ENCODE results near the gene SLC35F4. TPM values are rescaled to one million over a fixed set of nuclear protein-coding genes. Genes with fewer than 3 reads are reported as not detected.

The SLC35F4 gene
- total RNA-seq, 1 experiment from 2014 or later, result not detected

GRCh38 chr14:57851354-57851753, 14.5 kb downstream of the SLC35F4 start:
- no peaks in the 10 kb centered on the region for H4K20me1 ChIP-seq (ENCODE audit: control insufficient read depth, insufficient read depth, insufficient read length)
- no peak overlapping the region for H3K14ac ChIP-seq (ENCODE audit: insufficient read depth, low read length)
- no peak overlapping the region for H3K9ac ChIP-seq (ENCODE audit: extremely low read depth, insufficient read length, low read length)
- no peaks in the 10 kb centered on the region for H3K36me3 Mint-ChIP-seq (ENCODE audit: insufficient read depth in 1 of 3, low read depth in 3 of 3)
- H3K27me3 ChIP-seq (ENCODE audit: insufficient read depth, low read length), result no peaks in the 10 kb centered on the region
- no peaks in the 10 kb centered on the region for H3K23me2 ChIP-seq (ENCODE audit: insufficient read length, low read depth, low read length, poor library complexity, severe bottlenecking)
- DNase-seq, result no peak
- no peak overlapping the region for H3K56ac ChIP-seq (ENCODE audit: insufficient read length, low read depth, low read length)
- no peaks in the 10 kb centered on the region for H3K4me1 Mint-ChIP-seq
- H2BK20ac ChIP-seq (ENCODE audit: low read depth, low read length, poor library complexity, severe bottlenecking), result no peak overlapping the region
- H3K27me3 Mint-ChIP-seq (ENCODE audit: low read depth), result no peaks in the 10 kb centered on the region; the same call in 1 of the 2 replicates
- no peak overlapping the region for H3K18ac ChIP-seq (ENCODE audit: insufficient read length, low read depth, low read length)
- no peaks in the 10 kb centered on the region for H3K4me1 ChIP-seq (ENCODE audit: insufficient read depth, low read length)
- H2BK120ac ChIP-seq (ENCODE audit: low read depth, low read length, poor library complexity, severe bottlenecking), result no peak overlapping the region
- no peak overlapping the region for H3K27ac ChIP-seq (ENCODE audit: insufficient read length, low read depth, low read length)
- H2BK12ac ChIP-seq (ENCODE audit: insufficient read length, low read depth, low read length), result no peak overlapping the region
- H3K79me2 ChIP-seq (ENCODE audit: insufficient read depth, low read length), result no peaks in the 10 kb centered on the region
- no peaks in the 10 kb centered on the region for H3K9me3 Mint-ChIP-seq
- H3K9me3 ChIP-seq (ENCODE audit: control insufficient read depth, low read depth, low read length), result no peaks in the 10 kb centered on the region
- H3K23ac ChIP-seq (ENCODE audit: insufficient read length, low read depth, low read length), result no peak overlapping the region
- H2BK5ac ChIP-seq (ENCODE audit: insufficient read length, low read length), result no peak overlapping the region
- H2BK15ac ChIP-seq (ENCODE audit: low read depth, low read length), result no peak overlapping the region
- H3T11ph ChIP-seq (ENCODE audit: low read length), result no peak overlapping the region
- no peak overlapping the region for H2AK5ac ChIP-seq (ENCODE audit: insufficient read length, low read length)
- no peak overlapping the region for H3K4me2 ChIP-seq (ENCODE audit: insufficient read depth, insufficient read length, low read length)
- H3K4ac ChIP-seq (ENCODE audit: low read depth, low read length), result no peak overlapping the region
- TF ChIP-seq CTCF (conservative IDR thresholded peaks at IDR 0.05), result no peak
- no peak overlapping the region for H4K8ac ChIP-seq (replicated peaks; ENCODE audit: insufficient read length, low read depth, low read length)
- H3K4me3 Mint-ChIP-seq, result no peak overlapping the region
- no peak overlapping the region for H2AFZ ChIP-seq (ENCODE audit: low read length)
- H4K91ac ChIP-seq (ENCODE audit: insufficient read length, low read depth, low read length), result no peak overlapping the region
- no peak overlapping the region for H4K5ac ChIP-seq (ENCODE audit: insufficient read length, low read depth, low read length)
- no peak overlapping the region for H3K27ac Mint-ChIP-seq
- H3K79me1 ChIP-seq (ENCODE audit: insufficient read depth, low read depth, low read length, poor library complexity, severe bottlenecking), result no peaks in the 10 kb centered on the region
